Astrocyte (in vitro differentiated cells and primary cell): ENCODE results near the gene C1orf87. TPM values are rescaled to one million over a fixed set of nuclear protein-coding genes. Genes with fewer than 3 reads are reported as not detected.

Experiments used
- DNase-seq: peaks from one replicate; pipeline ENCODE4 v3.0.0-alpha.2; 2010; ENCODE audit warnings: low read depth
- FAIRE-seq: peaks from 2 replicates; lab custom pipeline; 2011; peaks lifted over from hg19 to GRCh38; lab: Jason Lieb, UNC
- H2AFZ ChIP-seq: 2 replicates; pipeline ENCODE4 v1.6.0; 2012; ENCODE audit warnings: low read depth, low read length, inconsistent platforms
- H3K27ac ChIP-seq: 2 replicates; pipeline ENCODE4 v1.5.1; 2011; ENCODE audit warnings: low read depth, low read length, inconsistent platforms
- H3K27me3 ChIP-seq: 2 replicates; pipeline ENCODE4 v1.6.0; 2011; ENCODE audit warnings: low read length, inconsistent platforms; ENCODE audit not compliant: insufficient read depth
- H3K36me3 ChIP-seq: 2 replicates; pipeline ENCODE4 v1.5.1; 2011; ENCODE audit warnings: low read length, inconsistent platforms; ENCODE audit not compliant: insufficient read depth
- H3K4me1 ChIP-seq: 2 replicates; pipeline ENCODE4 v1.5.1; 2011; ENCODE audit warnings: low read length, inconsistent platforms; ENCODE audit not compliant: insufficient read depth
- H3K4me2 ChIP-seq: 2 replicates; pipeline ENCODE4 v1.6.0; 2012; ENCODE audit warnings: low read length, inconsistent platforms
- H3K4me3 ChIP-seq: 2 replicates; pipeline ENCODE4 v1.5.1; 2011; ENCODE audit warnings: low read depth, mild to moderate bottlenecking, low read length, inconsistent platforms; ENCODE audit not compliant: insufficient read depth
- H3K79me2 ChIP-seq: 2 replicates; pipeline ENCODE4 v1.6.0; 2012; ENCODE audit warnings: mild to moderate bottlenecking, low read length, inconsistent platforms; ENCODE audit not compliant: insufficient read depth
- H3K9ac ChIP-seq: 2 replicates; pipeline ENCODE4 v1.6.0; 2012; ENCODE audit warnings: mild to moderate bottlenecking, low read length, inconsistent platforms
- H3K9me3 ChIP-seq: 2 replicates; pipeline ENCODE4 v1.5.1; 2012; ENCODE audit warnings: low read depth, mild to moderate bottlenecking, low read length, inconsistent platforms; ENCODE audit not compliant: insufficient read depth
- H4K20me1 ChIP-seq: 2 replicates; pipeline ENCODE4 v1.6.0; 2012; ENCODE audit warnings: low read length, inconsistent platforms; ENCODE audit not compliant: insufficient read depth
- H3K27ac Mint-ChIP-seq: one replicate; pipeline ENCODE4 v1.8.0; 2021; ENCODE audit warnings: mild to moderate bottlenecking, mixed read lengths; ENCODE audit not compliant: unreplicated experiment
- H3K27me3 Mint-ChIP-seq: one replicate; pipeline ENCODE4 v1.8.0; 2021; ENCODE audit warnings: low read depth, mixed read lengths; ENCODE audit not compliant: unreplicated experiment
- H3K36me3 Mint-ChIP-seq: one replicate; pipeline ENCODE4 v1.8.0; 2021; ENCODE audit warnings: low read depth, mixed read lengths; ENCODE audit not compliant: unreplicated experiment
- H3K4me1 Mint-ChIP-seq: one replicate; pipeline ENCODE4 v1.8.0; 2021; ENCODE audit warnings: low read depth, mixed read lengths; ENCODE audit not compliant: unreplicated experiment
- H3K4me3 Mint-ChIP-seq: one replicate; pipeline ENCODE4 v1.8.0; 2021; ENCODE audit warnings: mild to moderate bottlenecking, moderate library complexity, mixed read lengths; ENCODE audit not compliant: unreplicated experiment
- H3K9me3 Mint-ChIP-seq: one replicate; pipeline ENCODE4 v1.8.0; 2021; ENCODE audit warnings: mild to moderate bottlenecking, mixed read lengths; ENCODE audit not compliant: unreplicated experiment
- EZH2 ChIP-seq: IDR thresholded peaks from 2 replicates; pipeline ENCODE4 v1.6.1; 2012; ENCODE audit warnings: mild to moderate bottlenecking, low read length, inconsistent platforms; ENCODE audit not compliant: insufficient read depth
- total RNA-seq: library from RNA; stranded (reverse); gene quantifications from 2 replicates; pipeline ENCODE4 v1.2.1, GENCODE V29; 2021
- TF ChIP-seq, protein P1 (sequence below): IDR thresholded peaks from 2 replicates; pipeline ENCODE4 v1.5.1; 2011; ENCODE audit warnings: low read depth, mild to moderate bottlenecking, inconsistent platforms, low read length, moderate library complexity; ENCODE audit not compliant: insufficient read depth

C1orf87 gene
- total RNA-seq, 1 donor from 2014 or later: not detected

DNA sequence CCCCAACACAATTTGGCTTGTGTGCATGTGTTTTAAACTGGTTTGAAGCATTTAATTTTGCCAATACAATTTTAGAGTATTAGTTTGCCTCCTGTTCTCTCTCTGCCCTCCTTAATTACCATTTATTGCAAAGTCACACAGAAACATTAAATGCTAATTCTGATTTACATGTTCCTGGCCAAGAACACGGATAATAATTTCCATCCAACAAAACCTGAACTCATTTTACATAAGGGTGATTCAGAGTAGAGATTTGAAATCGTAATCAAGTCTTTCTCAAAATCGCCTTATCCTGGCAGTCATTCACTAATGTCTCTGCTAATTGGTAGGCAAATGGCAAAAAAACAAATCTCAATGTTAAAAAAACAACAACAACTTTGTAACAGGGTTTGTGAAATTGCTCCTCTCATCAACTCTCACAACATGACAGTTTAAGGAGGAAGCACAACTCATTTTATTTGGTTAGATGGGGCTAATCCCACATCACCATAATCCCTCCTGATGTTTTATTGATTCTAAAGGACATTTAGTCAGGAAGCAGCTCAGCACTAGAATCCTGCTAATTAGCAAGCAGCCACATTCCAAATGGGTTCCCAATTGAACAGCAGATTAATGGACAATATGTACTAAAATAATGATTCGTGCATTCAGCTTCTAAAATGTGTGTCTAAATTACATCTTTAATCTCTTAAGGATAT, 55.9 kb downstream of the C1orf87 start:
- Histone ChIP-seq H3K9ac (no peak overlapping the region), H3K9me3 (no peaks in the 10 kb centered on the region), H3K4me2 (no peak overlapping the region), H3K27me3 (no peaks in the 10 kb centered on the region), H3K4me3 (no peak overlapping the region), H3K79me2 (no peaks in the 10 kb centered on the region), H4K20me1 (no peaks in the 10 kb centered on the region), H3K27ac (no peak overlapping the region), H3K4me1 (no peaks in the 10 kb centered on the region), H3K36me3 (no peaks in the 10 kb centered on the region), H2AFZ (no peak overlapping the region)
- TF ChIP-seq, protein P1, sequence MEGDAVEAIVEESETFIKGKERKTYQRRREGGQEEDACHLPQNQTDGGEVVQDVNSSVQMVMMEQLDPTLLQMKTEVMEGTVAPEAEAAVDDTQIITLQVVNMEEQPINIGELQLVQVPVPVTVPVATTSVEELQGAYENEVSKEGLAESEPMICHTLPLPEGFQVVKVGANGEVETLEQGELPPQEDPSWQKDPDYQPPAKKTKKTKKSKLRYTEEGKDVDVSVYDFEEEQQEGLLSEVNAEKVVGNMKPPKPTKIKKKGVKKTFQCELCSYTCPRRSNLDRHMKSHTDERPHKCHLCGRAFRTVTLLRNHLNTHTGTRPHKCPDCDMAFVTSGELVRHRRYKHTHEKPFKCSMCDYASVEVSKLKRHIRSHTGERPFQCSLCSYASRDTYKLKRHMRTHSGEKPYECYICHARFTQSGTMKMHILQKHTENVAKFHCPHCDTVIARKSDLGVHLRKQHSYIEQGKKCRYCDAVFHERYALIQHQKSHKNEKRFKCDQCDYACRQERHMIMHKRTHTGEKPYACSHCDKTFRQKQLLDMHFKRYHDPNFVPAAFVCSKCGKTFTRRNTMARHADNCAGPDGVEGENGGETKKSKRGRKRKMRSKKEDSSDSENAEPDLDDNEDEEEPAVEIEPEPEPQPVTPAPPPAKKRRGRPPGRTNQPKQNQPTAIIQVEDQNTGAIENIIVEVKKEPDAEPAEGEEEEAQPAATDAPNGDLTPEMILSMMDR: no peak
- no peak for TF ChIP-seq EZH2
- Mint-ChIP-seq H3K27me3 (no peaks in the 10 kb centered on the region), H3K4me3 (no peak overlapping the region), H3K27ac (no peak overlapping the region), H3K9me3 (peaks cover 2% of the 10 kb centered on the region), H3K4me1 (no peaks in the 10 kb centered on the region), H3K36me3 (no peaks in the 10 kb centered on the region)
- DNase-seq: no peak
- FAIRE-seq: no peak

DNA sequence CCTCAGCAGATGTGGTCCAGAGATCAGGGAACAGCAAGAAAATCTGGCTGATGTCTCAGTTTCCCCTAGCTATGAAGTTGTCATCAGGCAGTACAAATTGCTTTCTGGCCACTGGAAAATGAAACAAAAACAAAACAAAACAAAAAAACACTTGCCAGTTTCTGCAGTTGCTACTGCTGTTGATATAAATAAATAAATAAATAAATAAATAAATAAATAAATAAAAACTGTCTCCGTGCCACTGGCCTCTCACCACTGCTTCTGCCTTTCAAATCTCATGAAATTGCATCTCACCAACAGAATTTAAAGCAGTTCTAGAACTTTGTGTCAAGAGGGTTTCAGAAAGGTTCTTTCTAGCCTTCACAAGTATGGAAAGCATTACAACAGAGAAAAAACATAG, 62.9 kb downstream of the C1orf87 start:
- Mint-ChIP-seq H3K9me3 (no peaks in the 10 kb centered on the region), H3K4me3 (no peak overlapping the region), H3K27ac (no peak overlapping the region), H3K36me3 (no peaks in the 10 kb centered on the region), H3K27me3 (no peaks in the 10 kb centered on the region), H3K4me1 (no peaks in the 10 kb centered on the region)
- Histone ChIP-seq H3K27ac (no peak overlapping the region), H3K4me2 (no peak overlapping the region), H3K36me3 (no peaks in the 10 kb centered on the region), H4K20me1 (no peaks in the 10 kb centered on the region), H3K79me2 (no peaks in the 10 kb centered on the region), H3K27me3 (no peaks in the 10 kb centered on the region), H3K9me3 (no peaks in the 10 kb centered on the region), H3K4me1 (no peaks in the 10 kb centered on the region), H3K9ac (no peak overlapping the region), H3K4me3 (no peak overlapping the region), H2AFZ (no peak overlapping the region)
- no peak for TF ChIP-seq EZH2
- FAIRE-seq: no peak
- no peak for DNase-seq

DNA sequence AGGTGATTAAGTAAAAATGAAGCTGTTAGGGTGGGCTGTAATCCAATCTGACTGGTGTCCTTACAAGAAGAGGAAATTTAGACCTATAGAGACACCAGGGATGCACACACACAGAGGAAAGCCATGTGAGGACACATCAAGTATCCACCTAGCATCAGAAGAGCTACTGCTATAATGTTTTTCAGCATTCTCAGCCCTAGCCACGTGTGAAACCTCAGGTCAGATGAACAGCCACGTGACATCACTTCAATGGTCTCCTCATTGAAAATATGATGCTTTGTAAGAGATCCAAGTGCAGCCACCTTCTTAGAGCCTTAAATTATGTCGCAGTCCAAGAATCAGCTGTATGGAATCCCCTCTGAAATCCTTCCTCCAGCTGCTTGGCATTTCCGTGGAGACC, 65.1 kb downstream of the C1orf87 start:
- no peaks in the 10 kb centered on the region for H3K4me1 Mint-ChIP-seq

More for the DNA sequence above, 65.1 kb downstream of the C1orf87 start:
- H3K36me3 Mint-ChIP-seq: no peaks in the 10 kb centered on the region
- FAIRE-seq (no peak), DNase-seq (no peak)
- no peak overlapping the region for H3K27ac Mint-ChIP-seq
- H3K4me2 ChIP-seq: no peak overlapping the region
- H3K4me3 ChIP-seq: no peak overlapping the region
- no peak overlapping the region for H2AFZ ChIP-seq
- no peaks in the 10 kb centered on the region for H3K9me3 ChIP-seq
- no peak overlapping the region for H3K4me3 Mint-ChIP-seq
- H3K4me1 ChIP-seq: no peaks in the 10 kb centered on the region
- no peaks in the 10 kb centered on the region for H3K9me3 Mint-ChIP-seq
- H3K79me2 ChIP-seq: no peaks in the 10 kb centered on the region
- H3K27ac ChIP-seq: no peak overlapping the region
- H3K36me3 ChIP-seq: no peaks in the 10 kb centered on the region
- H3K27me3 ChIP-seq: no peaks in the 10 kb centered on the region
- H3K9ac ChIP-seq: no peak overlapping the region
- H4K20me1 ChIP-seq: no peaks in the 10 kb centered on the region
- no peaks in the 10 kb centered on the region for H3K27me3 Mint-ChIP-seq
- no peak for TF ChIP-seq EZH2
- TF ChIP-seq, protein P1: no peak
